AG04450 (cell line): ENCODE data around the gene CNTNAP5. TPM values are rescaled to one million over a fixed set of nuclear protein-coding genes. Genes with fewer than 3 reads are reported as not detected.

Experiments
- CTCF ChIA-PET: fragments of 300-600, 350-600 bp; formaldehyde crosslinking; extraction: SDS; loops from one replicate; lab custom pipeline; 2022; ENCODE audit warnings: antibody characterized with exemption, inconsistent platforms; lab: Charles Lee
- POLR2A ChIA-PET: fragments of 350-600 bp; formaldehyde crosslinking; extraction: SDS; loops from one replicate; lab custom pipeline; 2021; ENCODE audit warnings: antibody characterized with exemption, inconsistent platforms; lab: Yijun Ruan, JAX
- DNase-seq: peaks from one replicate; pipeline ENCODE4 v3.0.0-alpha.2; 2011; ENCODE audit warnings: low read depth, low spot score
- H3K27ac ChIP-seq: one replicate; pipeline ENCODE4 v1.5.1; 2012; ENCODE audit warnings: low read depth, low read length, control low read depth
- H3K27me3 ChIP-seq: one replicate; pipeline ENCODE4 v1.6.0; 2012; ENCODE audit warnings: low read length; ENCODE audit not compliant: control insufficient read depth, insufficient read depth
- H3K4me3 ChIP-seq: 2 replicates; pipeline ENCODE4 v1.5.1; 2011; ENCODE audit warnings: mild to moderate bottlenecking, low read depth, low read length, control low read depth
- H3K9me3 ChIP-seq: 2 replicates; pipeline ENCODE4 v1.5.1; 2012; ENCODE audit warnings: low read length; ENCODE audit not compliant: control insufficient read depth, insufficient read depth
- CTCF ChIP-seq: IDR thresholded peaks from 2 replicates; pipeline ENCODE4 v1.5.1; 2011; ENCODE audit warnings: low read depth, low read length, control low read depth, inconsistent platforms
- polyA plus RNA-seq: library from polyadenylated mRNA; depleted of rRNA; stranded (reverse); fragments of >200 nt; gene quantifications from 2 replicates; pipeline ENCODE4 v1.2.3, GENCODE V29; 2011

The CNTNAP5 gene
- polyA plus RNA-seq, 1 experiment, result not detected

GRCh38 chr2:124683536-124684428 is 658.7 kb downstream of the CNTNAP5 start:
- H3K27me3 ChIP-seq, result no peaks in the 10 kb centered on the region
- no peak overlapping the region for H3K27ac ChIP-seq
- H3K9me3 ChIP-seq, result peaks cover 4% of the 10 kb centered on the region
- DNase-seq, result no peak
- ChIA-PET CTCF (no interaction called here), POLR2A (no interaction called here)
- TF ChIP-seq CTCF, result no peak
- no peak overlapping the region for H3K4me3 ChIP-seq

GRCh38 chr2:124689348-124689747 is 664.3 kb downstream of the CNTNAP5 start:
- ChIA-PET CTCF (no interaction called here), POLR2A (no interaction called here)
- Histone ChIP-seq H3K4me3 (no peak overlapping the region), H3K27me3 (no peaks in the 10 kb centered on the region), H3K27ac (no peak overlapping the region), H3K9me3 (peaks cover 5% of the 10 kb centered on the region; the same call in 1 of the 2 replicates)
- no peak for DNase-seq
- TF ChIP-seq CTCF, result no peak

- no peak for DNase-seq
- ChIA-PET CTCF (no interaction called here), POLR2A (no interaction called here)
- Histone ChIP-seq H3K27ac (no peak overlapping the region), H3K9me3 (peaks cover 5% of the 10 kb centered on the region; the same call in 1 of the 2 replicates), H3K4me3 (no peak overlapping the region), H3K27me3 (no peaks in the 10 kb centered on the region)
- no peak for TF ChIP-seq CTCF
These were observed 667.1 kb downstream of the CNTNAP5 start for GRCh38 chr2:124692216-124692615.

GRCh38 chr2:124692707-124693106 is 667.6 kb downstream of the CNTNAP5 start:
- ChIA-PET POLR2A (no interaction called here), CTCF (no interaction called here)
- DNase-seq, result no peak
- H3K9me3 ChIP-seq, result peaks cover 5% of the 10 kb centered on the region; the same call in 1 of the 2 replicates
- no peak for TF ChIP-seq CTCF
- no peak overlapping the region for H3K4me3 ChIP-seq
- H3K27ac ChIP-seq, result no peak overlapping the region
- H3K27me3 ChIP-seq, result no peaks in the 10 kb centered on the region

- Histone ChIP-seq H3K4me3 (no peak overlapping the region), H3K27ac (no peak overlapping the region), H3K9me3 (peaks cover 5% of the 10 kb centered on the region; the same call in 1 of the 2 replicates), H3K27me3 (no peaks in the 10 kb centered on the region)
- ChIA-PET POLR2A (no interaction called here), CTCF (no interaction called here)
- no peak for TF ChIP-seq CTCF
- DNase-seq, result no peak
These were observed 668.1 kb downstream of the CNTNAP5 start for GRCh38 chr2:124693156-124693555.
